ENCODE measurements around the gene DNAJC22. TPM values are rescaled to one million over a fixed set of nuclear protein-coding genes. Genes with fewer than 3 reads are reported as not detected.

DNAJC22 gene
- total and polyA plus RNA-seq, 9 of the 15 experiments (the other 6 are each of a cell fraction or from before 2014, with no cell fraction given) = 0.10 to 1.2 (median 0.47) TPM

DNA sequence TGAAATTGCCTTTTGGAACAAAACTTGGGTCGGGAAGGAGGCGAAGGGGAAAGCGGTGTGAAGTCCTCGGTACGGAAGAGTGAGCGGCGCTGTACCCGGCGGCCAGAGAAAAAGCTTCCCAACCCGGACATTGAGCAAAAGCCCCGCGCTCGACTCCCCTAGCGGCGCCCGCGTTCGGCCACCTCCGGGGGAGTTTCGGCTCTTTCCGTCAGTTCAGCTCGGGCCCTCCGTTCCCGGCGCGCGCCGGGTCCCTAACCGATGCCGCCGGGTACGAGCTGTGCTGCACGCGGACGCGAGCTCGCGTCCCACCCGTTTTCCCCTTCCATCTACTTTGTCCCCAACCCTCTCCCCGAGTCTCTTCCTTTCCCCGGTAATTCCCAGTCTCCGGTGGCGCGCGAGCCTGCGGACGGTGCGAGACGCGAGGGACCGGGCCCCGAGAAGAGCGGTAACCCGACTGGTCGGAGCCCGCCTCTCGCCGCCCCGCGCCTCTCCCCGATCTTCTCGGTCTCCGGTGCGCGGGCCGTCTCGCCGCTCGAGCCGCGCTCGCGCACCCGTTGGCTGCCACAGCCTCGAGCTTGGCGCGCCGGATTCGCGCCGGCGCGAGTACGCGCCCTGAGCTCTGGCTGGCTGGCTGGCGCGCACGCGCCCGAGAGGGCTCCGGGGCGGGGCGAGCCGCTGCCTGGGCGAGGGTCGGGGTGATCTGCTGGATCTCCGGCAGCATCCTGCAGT, 20.1 kb downstream of the DNAJC22 start (continued):
- TF ChIP-seq NCOA4 (IDR thresholded peaks at IDR 0.05; ENCODE audit: partially characterized antibody) (no peak), RB1 (IDR thresholded peaks at IDR 0.05; ENCODE audit: low read depth) (peak; percentile 93), KDM4B (IDR thresholded peaks at IDR 0.05; ENCODE audit: borderline replicate concordance in 2 of 2, low read depth in 1 of 2) (no peak), ZNF143 (CRISPR knock-in tag; IDR thresholded peaks at IDR 0.05) (no peak), CHCHD3 (CRISPR knock-in tag; IDR thresholded peaks at IDR 0.05) (no peak), ZC3H8 (IDR thresholded peaks at IDR 0.05) (no peak), SMAD1 (IDR thresholded peaks at IDR 0.05; ENCODE audit: low read depth, low read length, partially characterized antibody) (no peak), THAP7 (CRISPR knock-in tag; IDR thresholded peaks at IDR 0.05) (no peak), FOXP1 (CRISPR knock-in tag; IDR thresholded peaks at IDR 0.05) (no peak; the same call in 1 of the 2 replicates), ZNF384 (IDR thresholded peaks at IDR 0.05; ENCODE audit: low read depth, low read length) (no peak), MIER1 (IDR thresholded peaks at IDR 0.05; ENCODE audit: low read depth) (no peak), TRIM25 (IDR thresholded peaks at IDR 0.05; ENCODE audit: borderline replicate concordance) (no peak), PRDM10 (IDR thresholded peaks at IDR 0.05; ENCODE audit: partially characterized antibody) (no peak), NUFIP1 (IDR thresholded peaks at IDR 0.05; ENCODE audit: partially characterized antibody) (no peak)
- TF ChIP-seq, protein P1, sequence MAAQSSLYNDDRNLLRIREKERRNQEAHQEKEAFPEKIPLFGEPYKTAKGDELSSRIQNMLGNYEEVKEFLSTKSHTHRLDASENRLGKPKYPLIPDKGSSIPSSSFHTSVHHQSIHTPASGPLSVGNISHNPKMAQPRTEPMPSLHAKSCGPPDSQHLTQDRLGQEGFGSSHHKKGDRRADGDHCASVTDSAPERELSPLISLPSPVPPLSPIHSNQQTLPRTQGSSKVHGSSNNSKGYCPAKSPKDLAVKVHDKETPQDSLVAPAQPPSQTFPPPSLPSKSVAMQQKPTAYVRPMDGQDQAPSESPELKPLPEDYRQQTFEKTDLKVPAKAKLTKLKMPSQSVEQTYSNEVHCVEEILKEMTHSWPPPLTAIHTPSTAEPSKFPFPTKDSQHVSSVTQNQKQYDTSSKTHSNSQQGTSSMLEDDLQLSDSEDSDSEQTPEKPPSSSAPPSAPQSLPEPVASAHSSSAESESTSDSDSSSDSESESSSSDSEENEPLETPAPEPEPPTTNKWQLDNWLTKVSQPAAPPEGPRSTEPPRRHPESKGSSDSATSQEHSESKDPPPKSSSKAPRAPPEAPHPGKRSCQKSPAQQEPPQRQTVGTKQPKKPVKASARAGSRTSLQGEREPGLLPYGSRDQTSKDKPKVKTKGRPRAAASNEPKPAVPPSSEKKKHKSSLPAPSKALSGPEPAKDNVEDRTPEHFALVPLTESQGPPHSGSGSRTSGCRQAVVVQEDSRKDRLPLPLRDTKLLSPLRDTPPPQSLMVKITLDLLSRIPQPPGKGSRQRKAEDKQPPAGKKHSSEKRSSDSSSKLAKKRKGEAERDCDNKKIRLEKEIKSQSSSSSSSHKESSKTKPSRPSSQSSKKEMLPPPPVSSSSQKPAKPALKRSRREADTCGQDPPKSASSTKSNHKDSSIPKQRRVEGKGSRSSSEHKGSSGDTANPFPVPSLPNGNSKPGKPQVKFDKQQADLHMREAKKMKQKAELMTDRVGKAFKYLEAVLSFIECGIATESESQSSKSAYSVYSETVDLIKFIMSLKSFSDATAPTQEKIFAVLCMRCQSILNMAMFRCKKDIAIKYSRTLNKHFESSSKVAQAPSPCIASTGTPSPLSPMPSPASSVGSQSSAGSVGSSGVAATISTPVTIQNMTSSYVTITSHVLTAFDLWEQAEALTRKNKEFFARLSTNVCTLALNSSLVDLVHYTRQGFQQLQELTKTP (IDR thresholded peaks at IDR 0.05; ENCODE audit: low read depth in 1 of 2, partially characterized antibody in 2 of 2) = no peak
- TF ChIP-seq, protein P2, sequence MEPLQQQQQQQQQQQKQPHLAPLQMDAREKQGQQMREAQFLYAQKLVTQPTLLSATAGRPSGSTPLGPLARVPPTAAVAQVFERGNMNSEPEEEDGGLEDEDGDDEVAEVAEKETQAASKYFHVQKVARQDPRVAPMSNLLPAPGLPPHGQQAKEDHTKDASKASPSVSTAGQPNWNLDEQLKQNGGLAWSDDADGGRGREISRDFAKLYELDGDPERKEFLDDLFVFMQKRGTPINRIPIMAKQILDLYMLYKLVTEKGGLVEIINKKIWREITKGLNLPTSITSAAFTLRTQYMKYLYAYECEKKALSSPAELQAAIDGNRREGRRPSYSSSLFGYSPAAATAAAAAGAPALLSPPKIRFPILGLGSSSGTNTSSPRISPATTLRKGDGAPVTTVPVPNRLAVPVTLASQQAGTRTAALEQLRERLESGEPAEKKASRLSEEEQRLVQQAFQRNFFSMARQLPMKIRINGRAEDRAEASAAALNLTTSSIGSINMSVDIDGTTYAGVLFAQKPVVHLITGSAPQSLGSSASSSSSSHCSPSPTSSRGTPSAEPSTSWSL (CRISPR knock-in tag; IDR thresholded peaks at IDR 0.05; ENCODE audit: borderline replicate concordance) = no peak
